RWPE2 (cell line): ENCODE measurements around the gene MS4A6A.
"Not testable (repeated sequence)": the region's sequence is repeated elsewhere in the genome, so short reads cannot be mapped to it uniquely, and the experiment has no call there.

ENCODE experiments used
- ATAC-seq: fragments of 200-7000 bp; cut with Tn5 transposase; 3 replicates; pipeline ENCODE4 v1.9.1; 2021; ENCODE audit warnings: low read depth
- DNase-seq: peaks from one replicate; pipeline ENCODE4 v3.0.0-alpha.2; 2020; ENCODE audit warnings: low spot score
- H3K27ac ChIP-seq: fragments of 450-650 bp; 2 replicates; pipeline ENCODE4 v1.5.1; 2017; ENCODE audit warnings: mild to moderate bottlenecking; ENCODE audit not compliant: poor library complexity, severe bottlenecking
- H3K27me3 ChIP-seq: fragments of 250-450 bp; sonication (Bioruptor Pico); 2 replicates; pipeline ENCODE4 v1.5.1; 2021; ENCODE audit warnings: mild to moderate bottlenecking, moderate library complexity; ENCODE audit not compliant: insufficient read depth, poor library complexity, severe bottlenecking
- H3K36me3 ChIP-seq: fragments of 250-450 bp; sonication (Bioruptor Pico); 2 replicates; pipeline ENCODE4 v1.5.1; 2020; ENCODE audit warnings: low read depth, mild to moderate bottlenecking, moderate library complexity
- H3K4me1 ChIP-seq: fragments of 250-450 bp; sonication (Bioruptor Pico); 2 replicates; pipeline ENCODE4 v1.5.1; 2021; ENCODE audit warnings: mild to moderate bottlenecking, moderate library complexity; ENCODE audit not compliant: insufficient read depth, poor library complexity, severe bottlenecking
- H3K4me3 ChIP-seq: fragments of 250-450 bp; sonication (Bioruptor Pico); 2 replicates; pipeline ENCODE4 v1.5.1; 2021; ENCODE audit warnings: mild to moderate bottlenecking, moderate library complexity; ENCODE audit not compliant: severe bottlenecking
- H3K9me3 ChIP-seq: fragments of 250-450 bp; sonication (Bioruptor Pico); 2 replicates; pipeline ENCODE4 v1.5.1; 2021; ENCODE audit warnings: mild to moderate bottlenecking, moderate library complexity; ENCODE audit not compliant: severe bottlenecking
- TF ChIP-seq, protein P1 (sequence below): fragments of 450-650 bp; IDR thresholded peaks from one replicate; pipeline ENCODE4 v1.5.1; 2017; ENCODE audit warnings: mild to moderate bottlenecking, moderate library complexity; ENCODE audit not compliant: poor library complexity, severe bottlenecking

The MS4A6A gene

DNA sequence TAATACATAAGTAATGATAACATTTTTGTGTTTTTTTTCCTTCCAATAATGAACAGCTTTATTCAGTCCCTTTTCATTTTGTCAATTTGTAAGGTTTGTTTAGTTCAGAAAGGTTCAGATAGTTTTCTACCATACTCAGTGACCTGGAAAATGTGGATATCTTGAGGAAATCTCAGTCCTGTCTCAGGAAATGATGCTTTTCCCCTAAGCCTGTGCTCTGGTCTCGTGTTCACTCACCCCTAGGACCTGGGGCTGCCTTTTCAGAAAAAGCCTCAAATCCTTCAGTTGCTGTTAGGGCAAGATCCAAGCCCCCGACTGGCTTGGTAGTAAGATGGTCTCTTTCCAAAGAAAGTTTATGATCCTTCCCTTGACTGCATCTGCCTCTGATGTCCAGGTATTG lies 21.8 kb downstream of the MS4A6A start:
- Histone ChIP-seq H3K4me3 (no peak overlapping the region), H3K27ac (no peak overlapping the region), H3K36me3 (no peaks in the 10 kb centered on the region), H3K4me1 (no peaks in the 10 kb centered on the region), H3K9me3 (no peaks in the 10 kb centered on the region), H3K27me3 (no peaks in the 10 kb centered on the region)
- no peak for ATAC-seq
- no peak for DNase-seq
- TF ChIP-seq, protein P1, sequence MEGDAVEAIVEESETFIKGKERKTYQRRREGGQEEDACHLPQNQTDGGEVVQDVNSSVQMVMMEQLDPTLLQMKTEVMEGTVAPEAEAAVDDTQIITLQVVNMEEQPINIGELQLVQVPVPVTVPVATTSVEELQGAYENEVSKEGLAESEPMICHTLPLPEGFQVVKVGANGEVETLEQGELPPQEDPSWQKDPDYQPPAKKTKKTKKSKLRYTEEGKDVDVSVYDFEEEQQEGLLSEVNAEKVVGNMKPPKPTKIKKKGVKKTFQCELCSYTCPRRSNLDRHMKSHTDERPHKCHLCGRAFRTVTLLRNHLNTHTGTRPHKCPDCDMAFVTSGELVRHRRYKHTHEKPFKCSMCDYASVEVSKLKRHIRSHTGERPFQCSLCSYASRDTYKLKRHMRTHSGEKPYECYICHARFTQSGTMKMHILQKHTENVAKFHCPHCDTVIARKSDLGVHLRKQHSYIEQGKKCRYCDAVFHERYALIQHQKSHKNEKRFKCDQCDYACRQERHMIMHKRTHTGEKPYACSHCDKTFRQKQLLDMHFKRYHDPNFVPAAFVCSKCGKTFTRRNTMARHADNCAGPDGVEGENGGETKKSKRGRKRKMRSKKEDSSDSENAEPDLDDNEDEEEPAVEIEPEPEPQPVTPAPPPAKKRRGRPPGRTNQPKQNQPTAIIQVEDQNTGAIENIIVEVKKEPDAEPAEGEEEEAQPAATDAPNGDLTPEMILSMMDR = no peak

- no peak for ATAC-seq
- no peak overlapping the region for H3K27ac ChIP-seq
- H3K27me3 ChIP-seq = no peaks in the 10 kb centered on the region
These were observed 23.0 kb downstream of the MS4A6A start for GRCh38 chr11:60159868-60160267.

GRCh38 chr11:60159284-60159683 lies 23.6 kb downstream of the MS4A6A start:
- Histone ChIP-seq H3K9me3 (no peaks in the 10 kb centered on the region), H3K27me3 (no peaks in the 10 kb centered on the region), H3K27ac (no peak overlapping the region), H3K36me3 (no peaks in the 10 kb centered on the region), H3K4me1 (no peaks in the 10 kb centered on the region), H3K4me3 (no peak overlapping the region)
- no peak for ATAC-seq
- TF ChIP-seq, protein P1 = no peak
- no peak for DNase-seq

More at GRCh38 chr11:60159868-60160267, 23.0 kb downstream of the MS4A6A start:
- H3K9me3 ChIP-seq = no peaks in the 10 kb centered on the region
- TF ChIP-seq, protein P1 = no peak
- H3K36me3 ChIP-seq = no peaks in the 10 kb centered on the region
- no peak overlapping the region for H3K4me3 ChIP-seq
- no peaks in the 10 kb centered on the region for H3K4me1 ChIP-seq
- DNase-seq = no peak

- no peak for ATAC-seq
- no peaks in the 10 kb centered on the region for H3K36me3 ChIP-seq
These were observed 24.2 kb downstream of the MS4A6A start for GRCh38 chr11:60158636-60159035.

GRCh38 chr11:60155931-60156330 lies 27.0 kb downstream of the MS4A6A start:
- Histone ChIP-seq H3K27me3 (no peaks in the 10 kb centered on the region), H3K4me1 (no peaks in the 10 kb centered on the region), H3K4me3 (no peak overlapping the region), H3K9me3 (no peaks in the 10 kb centered on the region), H3K27ac (no peak overlapping the region), H3K36me3 (no peaks in the 10 kb centered on the region)
- ATAC-seq (no peak), DNase-seq (no peak)
- TF ChIP-seq, protein P1 = no peak

More at GRCh38 chr11:60158636-60159035, 24.2 kb downstream of the MS4A6A start:
- no peak for DNase-seq
- Histone ChIP-seq H3K4me1 (no peaks in the 10 kb centered on the region), H3K27ac (no peak overlapping the region), H3K9me3 (no peaks in the 10 kb centered on the region), H3K4me3 (no peak overlapping the region), H3K27me3 (no peaks in the 10 kb centered on the region)
- TF ChIP-seq, protein P1 = no peak

DNA sequence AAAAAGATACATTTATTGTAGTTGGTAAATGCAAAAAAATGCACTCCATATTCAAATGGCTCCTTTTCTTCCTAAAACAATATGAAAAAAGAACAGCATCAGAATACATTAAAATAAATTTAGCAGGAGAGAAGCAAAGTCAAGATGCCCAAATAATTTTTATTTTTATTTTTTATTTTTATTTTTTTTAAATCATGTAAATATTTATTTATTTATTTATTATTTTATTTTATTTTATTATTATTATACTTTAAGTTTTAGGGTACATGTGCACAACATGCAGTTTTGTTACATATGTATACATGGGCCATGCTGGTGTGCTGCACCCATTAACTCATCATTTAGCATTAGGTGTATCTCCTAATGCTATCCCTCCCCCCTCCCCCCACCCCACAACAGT lies 30.2 kb downstream of the MS4A6A start:
- not testable (repeated sequence) for ATAC-seq, H3K36me3 ChIP-seq

More for the DNA sequence above, 30.2 kb downstream of the MS4A6A start:
- H3K27ac ChIP-seq, H3K4me1 ChIP-seq, H3K4me3 ChIP-seq, DNase-seq, H3K27me3 ChIP-seq, H3K9me3 ChIP-seq: not testable (repeated sequence)
